ENCODE results near the gene MRPL33.

MRPL33 gene

GRCh38 chr2:27737676-27738348, 33.7 kb upstream of the MRPL33 start:
- TF ChIP-seq EP300 (IDR thresholded peaks at IDR 0.05; ENCODE audit: borderline replicate concordance), result no peak
- peak; percentile 45; the same call in 1 of the 2 replicates for TF ChIP-seq CEBPB (IDR thresholded peaks at IDR 0.05)

- TF ChIP-seq TAF1 (IDR thresholded peaks at IDR 0.05; ENCODE audit: low read depth) (no peak), REST (IDR thresholded peaks at IDR 0.05; ENCODE audit: low read depth) (no peak), MAX (IDR thresholded peaks at IDR 0.05) (no peak)
These were observed 33.0 kb upstream of the MRPL33 start for GRCh38 chr2:27738349-27739057.

- TF ChIP-seq EP300 (IDR thresholded peaks at IDR 0.05; ENCODE audit: borderline replicate concordance), result no peak
- TF ChIP-seq YY1 (IDR thresholded peaks at IDR 0.05; ENCODE audit: low read depth), result no peak
- TF ChIP-seq TAF1 (IDR thresholded peaks at IDR 0.05; ENCODE audit: low read depth), result no peak
- no peak for TF ChIP-seq USF1 (IDR thresholded peaks at IDR 0.05)
- no peak for TF ChIP-seq ZBTB7A (IDR thresholded peaks at IDR 0.05; ENCODE audit: low read depth)
- TF ChIP-seq REST (IDR thresholded peaks at IDR 0.05; ENCODE audit: low read depth), result no peak
- no peak for TF ChIP-seq MAX (IDR thresholded peaks at IDR 0.05)
- no peak for TF ChIP-seq CREB1 (IDR thresholded peaks at IDR 0.05; ENCODE audit: low read depth)
These were observed 32.5 kb upstream of the MRPL33 start for GRCh38 chr2:27739058-27739373.

GRCh38 chr2:27741673-27742072, 29.8 kb upstream of the MRPL33 start:
- TF ChIP-seq YY1 (IDR thresholded peaks at IDR 0.05; ENCODE audit: low read depth), result no peak
- no peak for TF ChIP-seq TEAD4 (IDR thresholded peaks at IDR 0.05)
- no peak for TF ChIP-seq CEBPB (IDR thresholded peaks at IDR 0.05)
- no peak for TF ChIP-seq USF1 (IDR thresholded peaks at IDR 0.05)
- no peak for TF ChIP-seq EGR1 (IDR thresholded peaks at IDR 0.05)
- no peak for TF ChIP-seq CREB1 (IDR thresholded peaks at IDR 0.05; ENCODE audit: low read depth)
- no peak for TF ChIP-seq RAD21 (IDR thresholded peaks at IDR 0.05; ENCODE audit: low read depth)
- TF ChIP-seq FOXM1 (IDR thresholded peaks at IDR 0.05; ENCODE audit: borderline replicate concordance, low read depth), result no peak
- TF ChIP-seq MAX (IDR thresholded peaks at IDR 0.05), result no peak

GRCh38 chr2:27742571-27742970, 28.9 kb upstream of the MRPL33 start:
- TF ChIP-seq TEAD4 (IDR thresholded peaks at IDR 0.05) (no peak), NFIC (IDR thresholded peaks at IDR 0.05) (no peak), USF1 (IDR thresholded peaks at IDR 0.05) (no peak), EGR1 (IDR thresholded peaks at IDR 0.05) (no peak), TCF12 (IDR thresholded peaks at IDR 0.05; ENCODE audit: low read depth) (no peak), YY1 (IDR thresholded peaks at IDR 0.05; ENCODE audit: low read depth) (no peak), FOXM1 (IDR thresholded peaks at IDR 0.05; ENCODE audit: borderline replicate concordance, low read depth) (no peak), CREB1 (IDR thresholded peaks at IDR 0.05; ENCODE audit: low read depth) (no peak), EP300 (IDR thresholded peaks at IDR 0.05; ENCODE audit: borderline replicate concordance) (no peak), TAF1 (IDR thresholded peaks at IDR 0.05; ENCODE audit: low read depth) (no peak), MAX (IDR thresholded peaks at IDR 0.05) (no peak), RAD21 (IDR thresholded peaks at IDR 0.05; ENCODE audit: low read depth) (no peak), CEBPB (IDR thresholded peaks at IDR 0.05) (no peak), ZBTB7A (IDR thresholded peaks at IDR 0.05; ENCODE audit: low read depth) (no peak), REST (IDR thresholded peaks at IDR 0.05; ENCODE audit: low read depth) (no peak)

All from Ishikawa (cell line).